Measurements from ENCODE around the gene BBOF1. TPM values are rescaled to one million over a fixed set of nuclear protein-coding genes. Genes with fewer than 3 reads are reported as not detected.

Gene BBOF1
- total RNA-seq, 1 experiment from 2014 or later: 4.0 TPM

DNA sequence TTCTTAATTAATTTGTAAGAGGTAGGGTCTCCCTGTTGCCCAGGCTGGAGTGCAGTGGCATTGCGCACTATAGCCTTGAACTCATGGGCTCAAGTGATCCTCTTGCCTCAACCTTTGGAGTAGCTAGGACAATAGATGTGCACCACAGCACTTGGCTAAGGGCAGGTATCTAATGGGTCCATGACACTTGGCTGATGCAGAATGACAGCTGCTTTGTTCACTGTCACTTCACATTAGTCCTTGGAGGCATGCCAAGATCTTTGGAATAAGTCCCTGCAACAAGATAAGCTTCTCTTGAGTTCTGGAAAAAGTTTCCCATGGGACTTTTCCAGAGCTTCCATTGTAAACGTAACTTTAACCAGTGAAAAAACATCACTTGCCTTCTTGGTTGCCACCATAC, 45.7 kb upstream of the BBOF1 start:
- POLR2A ChIA-PET: no interaction called here
- DNase-seq (ENCODE audit: low read depth, low spot score) (no peak), ATAC-seq (no peak)
- H3K79me2 ChIP-seq (ENCODE audit: insufficient read depth, low read length): no peaks in the 10 kb centered on the region
- peaks cover 0 to 5% of the 10 kb centered on the region in 2 experiments; a peak in 1 of 4 replicates for H3K36me3 ChIP-seq (ENCODE audit: control insufficient read depth in 1 of 2, insufficient read depth in 2 of 2, low read length in 2 of 2)
- no peak overlapping the region for H3K4me2 ChIP-seq (ENCODE audit: low read length)
- H3K4me3 ChIP-seq (replicated peaks in 1 of 2; ENCODE audit: low read depth in 1 of 2, low read length in 2 of 2): no peak overlapping the region
- no peak overlapping the region for H3K27ac ChIP-seq (ENCODE audit: low read depth, low read length)
- no peaks in the 10 kb centered on the region for H3K27me3 ChIP-seq (ENCODE audit: insufficient read depth, low read length)
- no peaks in the 10 kb centered on the region for H4K20me1 ChIP-seq (ENCODE audit: insufficient read depth)
- BruUV-seq (replicated peaks): no TSS peak
- RAD21 ChIA-PET (ENCODE audit: low non-redundant PET in 1 of 2, low total read pairs in 2 of 2, uncharacterized antibody in 2 of 2, unreplicated experiment in 2 of 2): no interaction called here
- H3K9me3 ChIP-seq (ENCODE audit: control insufficient read depth in 1 of 2, insufficient read depth in 1 of 2, low read depth in 1 of 2, low read length in 2 of 2): no peaks in the 10 kb centered on the region
- H2AFZ ChIP-seq (ENCODE audit: low read depth, low read length, poor library complexity, severe bottlenecking): no peak overlapping the region
- H3K9me2 ChIP-seq (ENCODE audit: insufficient read depth): no peaks in the 10 kb centered on the region
- no peak overlapping the region for H3K9ac ChIP-seq (ENCODE audit: low read length)
- TF ChIP-seq EZH2 (IDR thresholded peaks at IDR 0.05) (no peak), POLR2A (IDR thresholded peaks at IDR 0.05; ENCODE audit: borderline replicate concordance, extremely low read depth, insufficient read depth, insufficient read length) (no peak), YY1 (IDR thresholded peaks at IDR 0.05; ENCODE audit: extremely low read depth, insufficient replicate concordance, low read depth, low read length) (no peak), EGR1 (IDR thresholded peaks at IDR 0.05; ENCODE audit: low read depth) (no peak), SRF (IDR thresholded peaks at IDR 0.05; ENCODE audit: low read depth) (no peak), CBX3 (IDR thresholded peaks at IDR 0.05; ENCODE audit: low read depth) (no peak), CEBPB (IDR thresholded peaks at IDR 0.05; ENCODE audit: low read depth) (no peak), TCF7L2 (IDR thresholded peaks at IDR 0.05; ENCODE audit: borderline replicate concordance, extremely low read depth, insufficient read depth, insufficient read length) (no peak), CTCF (IDR thresholded peaks at IDR 0.05 in 2 of 3, conservative IDR thresholded peaks at IDR 0.05 in 1 of 3; ENCODE audit: borderline replicate concordance in 1 of 3, insufficient read depth in 1 of 3, low read depth in 2 of 3, low read length in 2 of 3) (no peak), FOSL1 (IDR thresholded peaks at IDR 0.05; ENCODE audit: low read depth) (no peak), ELF1 (IDR thresholded peaks at IDR 0.05; ENCODE audit: borderline replicate concordance, low read depth) (no peak)
- no peaks in the 10 kb centered on the region for H3K4me1 ChIP-seq (ENCODE audit: control insufficient read depth in 1 of 2, insufficient read depth in 2 of 2, low read length in 2 of 2)
- intact Hi-C loops (cut with micrococcal nuclease): no loop called here
- CTCF ChIA-PET: no interaction called here
